Endothelial cell (in vitro differentiated cells): Measurements from ENCODE around the gene THSD4. TPM values are rescaled to one million over a fixed set of nuclear protein-coding genes. Genes with fewer than 3 reads are reported as not detected.

ENCODE experiments used
- DNase-seq: peaks from one replicate; pipeline ENCODE4 v3.0.0; 2021; ENCODE audit warnings: low spot score
- H3K27ac Mint-ChIP-seq: one replicate; pipeline ENCODE4 v1.8.0; 2021; ENCODE audit warnings: mixed read lengths, inconsistent platforms; ENCODE audit not compliant: unreplicated experiment
- H3K27me3 Mint-ChIP-seq: one replicate; pipeline ENCODE4 v1.8.0; 2021; ENCODE audit warnings: mild to moderate bottlenecking, moderate library complexity, mixed read lengths, inconsistent platforms; ENCODE audit not compliant: unreplicated experiment
- H3K36me3 Mint-ChIP-seq: one replicate; pipeline ENCODE4 v1.8.0; 2021; ENCODE audit warnings: mild to moderate bottlenecking, low read depth, mixed read lengths, inconsistent platforms; ENCODE audit not compliant: unreplicated experiment
- H3K4me1 Mint-ChIP-seq: one replicate; pipeline ENCODE4 v1.8.0; 2021; ENCODE audit warnings: mild to moderate bottlenecking, mixed read lengths, inconsistent platforms; ENCODE audit not compliant: unreplicated experiment
- H3K4me3 Mint-ChIP-seq: one replicate; pipeline ENCODE4 v1.8.0; 2021; ENCODE audit warnings: mild to moderate bottlenecking, mixed read lengths, inconsistent platforms; ENCODE audit not compliant: unreplicated experiment
- H3K9me3 Mint-ChIP-seq: one replicate; pipeline ENCODE4 v1.8.0; 2021; ENCODE audit warnings: mixed read lengths, inconsistent platforms; ENCODE audit not compliant: unreplicated experiment
- CTCF ChIP-seq: fragments of 200-600 bp; sonication (generic); IDR thresholded peaks from one replicate; pipeline ENCODE4 v1.5.0; 2021; ENCODE audit warnings: antibody characterized with exemption; ENCODE audit not compliant: unreplicated experiment
- total RNA-seq: library from RNA; stranded (reverse); fragmentation: NEBNext Ultra II Directional; extraction: Animal tissue kit (Norgen Biotek cat#: 25700); gene quantifications from one replicate; pipeline ENCODE4 v1.2.1, GENCODE V29; 2021; ENCODE audit not compliant: unreplicated experiment

The THSD4 gene
- total RNA-seq, 1 donor from 2014 or later: 0.92 TPM

GRCh38 chr15:71375934-71376333 lies 260.7 kb downstream of the THSD4 start:
- TF ChIP-seq CTCF: no peak
- H3K9me3 Mint-ChIP-seq: no peaks in the 10 kb centered on the region
- no peak for DNase-seq
- H3K4me1 Mint-ChIP-seq: peaks cover 20% of the 10 kb centered on the region
- H3K27me3 Mint-ChIP-seq: peaks cover 5% of the 10 kb centered on the region
- H3K4me3 Mint-ChIP-seq: no peak overlapping the region
- no peak overlapping the region for H3K27ac Mint-ChIP-seq
- H3K36me3 Mint-ChIP-seq: peaks cover 3% of the 10 kb centered on the region

DNA sequence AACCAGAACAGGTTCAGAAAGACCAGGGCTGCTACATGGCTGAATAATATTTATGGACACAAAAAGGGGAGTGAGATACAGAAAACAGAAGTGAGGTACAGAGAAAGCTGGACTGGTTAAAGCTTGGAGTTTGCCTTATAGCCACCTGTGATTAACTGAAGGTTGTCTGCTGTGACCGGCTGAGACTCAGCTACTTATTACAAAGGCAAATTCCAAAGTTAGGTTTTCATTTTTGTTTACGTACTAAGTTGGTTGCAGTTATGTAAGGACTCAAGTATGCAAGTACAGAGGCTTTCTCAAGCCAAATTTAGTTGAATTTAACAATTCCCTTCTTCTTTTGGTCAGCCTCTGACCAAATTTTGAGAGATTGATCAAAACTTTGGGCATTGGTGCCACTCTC lies 264.6 kb downstream of the THSD4 start:
- Mint-ChIP-seq H3K9me3 (no peaks in the 10 kb centered on the region), H3K36me3 (no peaks in the 10 kb centered on the region), H3K4me1 (peaks cover 10% of the 10 kb centered on the region), H3K4me3 (no peak overlapping the region), H3K27ac (no peak overlapping the region), H3K27me3 (peaks cover 5% of the 10 kb centered on the region)
- TF ChIP-seq CTCF: no peak
- no peak for DNase-seq

GRCh38 chr15:71380345-71380744 lies 265.1 kb downstream of the THSD4 start:
- TF ChIP-seq CTCF: no peak
- H3K9me3 Mint-ChIP-seq: no peaks in the 10 kb centered on the region
- no peak overlapping the region for H3K4me3 Mint-ChIP-seq
- DNase-seq: no peak
- H3K36me3 Mint-ChIP-seq: no peaks in the 10 kb centered on the region
- H3K27me3 Mint-ChIP-seq: peaks cover 5% of the 10 kb centered on the region
- peaks cover 5% of the 10 kb centered on the region for H3K4me1 Mint-ChIP-seq
- no peak overlapping the region for H3K27ac Mint-ChIP-seq

DNA sequence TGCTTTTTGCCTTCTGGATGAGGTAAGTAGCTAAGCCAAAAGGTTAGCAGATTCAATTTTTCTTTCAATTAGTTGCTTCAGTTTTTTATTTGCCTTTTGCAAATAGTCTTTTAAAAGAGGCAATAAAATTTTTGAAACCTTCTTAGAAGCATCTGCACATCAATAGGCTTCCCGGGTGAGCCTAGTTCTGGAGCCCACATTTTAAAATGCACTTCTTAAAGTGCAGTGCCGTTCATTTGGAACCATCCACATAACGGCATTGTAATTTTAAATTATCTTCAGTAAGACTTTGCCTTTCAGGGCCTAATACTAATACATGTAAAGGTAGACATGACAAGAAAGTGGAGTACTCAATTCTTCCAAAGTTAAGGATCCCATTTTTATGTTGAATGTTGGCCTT lies 269.2 kb downstream of the THSD4 start:
- no peaks in the 10 kb centered on the region for H3K9me3 Mint-ChIP-seq
- TF ChIP-seq CTCF: no peak
- no peaks in the 10 kb centered on the region for H3K27me3 Mint-ChIP-seq
- H3K27ac Mint-ChIP-seq: no peak overlapping the region
- H3K4me3 Mint-ChIP-seq: no peak overlapping the region
- no peak for DNase-seq
- no peaks in the 10 kb centered on the region for H3K36me3 Mint-ChIP-seq
- peaks cover 7% of the 10 kb centered on the region for H3K4me1 Mint-ChIP-seq

GRCh38 chr15:71385026-71385425 lies 269.8 kb downstream of the THSD4 start:
- Mint-ChIP-seq H3K4me3 (no peak overlapping the region), H3K36me3 (no peaks in the 10 kb centered on the region), H3K27me3 (no peaks in the 10 kb centered on the region), H3K27ac (no peak overlapping the region), H3K4me1 (peaks cover 7% of the 10 kb centered on the region), H3K9me3 (no peaks in the 10 kb centered on the region)
- no peak for TF ChIP-seq CTCF
- DNase-seq: no peak
